ENCODE data around the gene U2AF2.
"Not testable (repeated sequence)": the region's sequence is repeated elsewhere in the genome, so short reads cannot be mapped to it uniquely, and the experiment has no call there.

The U2AF2 gene

GRCh38 chr19:55717251-55717650, 62.4 kb downstream of the U2AF2 start:
- no peak for DNase-seq (ENCODE audit: extremely low read depth, insufficient read length)
- Histone ChIP-seq H3K36me3 (ENCODE audit: control insufficient read depth, insufficient read depth, low read length) (no peaks in the 10 kb centered on the region), H3K4me3 (replicated peaks; ENCODE audit: low read depth, low read length) (no peak overlapping the region), H3K27me3 (replicated peaks; ENCODE audit: control insufficient read depth, insufficient read depth, low read length) (no peaks in the 10 kb centered on the region)
- no peak for TF ChIP-seq CTCF (IDR thresholded peaks at IDR 0.05; ENCODE audit: insufficient read depth, low read length, poor library complexity, severe bottlenecking)

- not testable (repeated sequence) for H3K4me3 ChIP-seq (replicated peaks; ENCODE audit: low read depth, low read length); H3K36me3 ChIP-seq (ENCODE audit: control insufficient read depth, insufficient read depth, low read length); H3K27me3 ChIP-seq (replicated peaks; ENCODE audit: control insufficient read depth, insufficient read depth, low read length); DNase-seq (ENCODE audit: extremely low read depth, insufficient read length)
Measured at GRCh38 chr19:55717879-55718711, 63.3 kb downstream of the U2AF2 start.

GRCh38 chr19:55720214-55720746, 65.4 kb downstream of the U2AF2 start:
- no peak for DNase-seq (ENCODE audit: extremely low read depth, insufficient read length)
- TF ChIP-seq CTCF (IDR thresholded peaks at IDR 0.05; ENCODE audit: insufficient read depth, low read length, poor library complexity, severe bottlenecking), result no peak
- no peaks in the 10 kb centered on the region for H3K36me3 ChIP-seq (ENCODE audit: control insufficient read depth, insufficient read depth, low read length)
- no peaks in the 10 kb centered on the region for H3K27me3 ChIP-seq (replicated peaks; ENCODE audit: control insufficient read depth, insufficient read depth, low read length)
- no peak overlapping the region for H3K4me3 ChIP-seq (replicated peaks; ENCODE audit: low read depth, low read length)

- no peaks in the 10 kb centered on the region for H3K27me3 ChIP-seq (replicated peaks; ENCODE audit: control insufficient read depth, insufficient read depth, low read length)
- no peak for TF ChIP-seq CTCF (IDR thresholded peaks at IDR 0.05; ENCODE audit: insufficient read depth, low read length, poor library complexity, severe bottlenecking)
- DNase-seq (ENCODE audit: extremely low read depth, insufficient read length), result no peak
- H3K4me3 ChIP-seq (replicated peaks; ENCODE audit: low read depth, low read length), result no peak overlapping the region
- no peaks in the 10 kb centered on the region for H3K36me3 ChIP-seq (ENCODE audit: control insufficient read depth, insufficient read depth, low read length)
Measured at GRCh38 chr19:55720801-55721200, 66.0 kb downstream of the U2AF2 start.

- Histone ChIP-seq H3K27me3 (replicated peaks; ENCODE audit: control insufficient read depth, insufficient read depth, low read length) (no peaks in the 10 kb centered on the region), H3K4me3 (replicated peaks; ENCODE audit: low read depth, low read length) (no peak overlapping the region), H3K36me3 (ENCODE audit: control insufficient read depth, insufficient read depth, low read length) (no peaks in the 10 kb centered on the region)
- no peak for DNase-seq (ENCODE audit: extremely low read depth, insufficient read length)
- no peak for TF ChIP-seq CTCF (IDR thresholded peaks at IDR 0.05; ENCODE audit: insufficient read depth, low read length, poor library complexity, severe bottlenecking)
Measured at GRCh38 chr19:55723491-55723890, 68.7 kb downstream of the U2AF2 start.
